GM23338 (cell line): ENCODE results near the gene ANAPC2.

Source experiments
- EZH2 ChIP-seq: fragments of 200-600 bp; sonication (generic); IDR thresholded peaks from one replicate; pipeline ENCODE4 v1.8.0; 2017; ENCODE audit warnings: antibody characterized with exemption, mild to moderate bottlenecking, low read depth; ENCODE audit not compliant: unreplicated experiment
- EZH2phosphoT487 ChIP-seq: fragments of 200-600 bp; sonication (generic); IDR thresholded peaks from one replicate; pipeline ENCODE4 v1.8.1; 2018; ENCODE audit warnings: antibody characterized with exemption; ENCODE audit not compliant: unreplicated experiment
- JUNB ChIP-seq: IDR thresholded peaks from one replicate; pipeline ENCODE4 v1.6.1; 2016; ENCODE audit warnings: antibody characterized with exemption; ENCODE audit not compliant: unreplicated experiment
- NANOG ChIP-seq: IDR thresholded peaks from 2 replicates; pipeline ENCODE4 v1.6.1; 2016; ENCODE audit warnings: antibody characterized with exemption, borderline replicate concordance
- POLR2AphosphoS5 ChIP-seq: IDR thresholded peaks from 2 replicates; pipeline ENCODE4 v1.6.1; 2016; ENCODE audit warnings: antibody characterized with exemption, low read depth
- STAT1 ChIP-seq: IDR thresholded peaks from one replicate; pipeline ENCODE4 v1.6.1; 2016; ENCODE audit warnings: antibody characterized with exemption; ENCODE audit not compliant: unreplicated experiment
- ZNF114 ChIP-seq: fragments of 250-450 bp; sonication (Bioruptor Pico); IDR thresholded peaks from 2 replicates; pipeline ENCODE4 v1.5.0; 2020; ENCODE audit warnings: mild to moderate bottlenecking, moderate library complexity
- ZNF331 ChIP-seq: fragments of 250-450 bp; sonication (Bioruptor Pico); IDR thresholded peaks from 2 replicates; pipeline ENCODE4 v1.5.0; 2020; ENCODE audit warnings: low read depth, mild to moderate bottlenecking, moderate library complexity
- TF ChIP-seq, protein P1 (sequence below), 2 experiments: fragments of 200-600 bp in 1 of 2; sonication (generic) in 1 of 2; conservative IDR thresholded peaks; 2 replicates each; pipeline versions ENCODE4 v1.5.1 to v1.6.1; 2016 to 2017; ENCODE audit warnings: antibody characterized with exemption in 2 of 2, low read depth in 2 of 2, mild to moderate bottlenecking in 2 of 2, moderate library complexity in 1 of 2
- TF ChIP-seq, protein P2 (sequence below): IDR thresholded peaks from one replicate; pipeline ENCODE4 v1.6.1; 2018; ENCODE audit warnings: antibody characterized with exemption; ENCODE audit not compliant: unreplicated experiment
- TF ChIP-seq, protein P3 (sequence below): IDR thresholded peaks from 2 replicates; pipeline ENCODE4 v1.6.1; 2016; ENCODE audit warnings: antibody characterized with exemption
- TF ChIP-seq, protein P4 (sequence below): fragments of 250-450 bp; sonication (Bioruptor Pico); IDR thresholded peaks from 2 replicates; pipeline ENCODE4 v1.5.0; 2020; ENCODE audit warnings: mild to moderate bottlenecking, moderate library complexity

DNA sequence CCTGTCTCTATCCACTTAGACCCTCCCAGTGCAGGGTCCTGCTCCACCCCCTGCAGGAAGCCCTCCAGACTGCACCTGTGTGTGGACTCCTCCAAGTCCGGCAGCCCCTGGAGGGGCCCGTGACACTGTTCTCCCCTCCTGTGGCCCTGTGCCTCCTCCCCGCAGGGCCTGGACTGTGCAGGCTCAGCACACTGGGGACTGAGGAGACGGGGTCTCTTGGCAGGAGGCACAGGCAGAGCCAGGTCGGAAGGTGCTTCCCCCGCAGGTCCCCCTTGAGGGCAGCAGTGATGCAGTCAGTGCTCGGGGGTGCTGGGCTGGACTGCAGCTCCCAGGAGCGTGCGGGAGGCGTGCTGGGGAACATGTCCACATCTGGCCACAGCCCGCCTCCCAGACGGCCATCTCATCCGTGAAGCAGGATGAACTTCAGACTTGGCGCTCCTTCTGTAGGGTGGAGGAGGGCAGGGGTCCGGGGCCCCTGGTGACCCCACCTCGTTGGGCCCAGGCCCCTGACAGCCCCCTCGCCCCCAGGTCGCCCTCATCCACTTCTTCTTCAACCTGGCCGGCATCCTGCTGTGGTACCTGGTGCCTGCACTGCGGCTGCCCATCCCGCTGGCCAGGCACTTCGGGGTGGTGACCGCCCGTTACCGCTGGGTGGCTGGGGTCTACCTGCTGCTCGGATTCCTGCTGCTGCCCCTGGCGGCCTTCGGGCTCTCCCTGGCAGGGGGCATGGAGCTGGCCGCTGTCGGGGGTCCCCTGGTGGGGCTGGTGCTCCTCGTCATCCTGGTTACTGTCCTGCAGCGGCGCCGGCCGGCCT, 47.3 kb upstream of the ANAPC2 start:
- TF ChIP-seq, protein P1, sequence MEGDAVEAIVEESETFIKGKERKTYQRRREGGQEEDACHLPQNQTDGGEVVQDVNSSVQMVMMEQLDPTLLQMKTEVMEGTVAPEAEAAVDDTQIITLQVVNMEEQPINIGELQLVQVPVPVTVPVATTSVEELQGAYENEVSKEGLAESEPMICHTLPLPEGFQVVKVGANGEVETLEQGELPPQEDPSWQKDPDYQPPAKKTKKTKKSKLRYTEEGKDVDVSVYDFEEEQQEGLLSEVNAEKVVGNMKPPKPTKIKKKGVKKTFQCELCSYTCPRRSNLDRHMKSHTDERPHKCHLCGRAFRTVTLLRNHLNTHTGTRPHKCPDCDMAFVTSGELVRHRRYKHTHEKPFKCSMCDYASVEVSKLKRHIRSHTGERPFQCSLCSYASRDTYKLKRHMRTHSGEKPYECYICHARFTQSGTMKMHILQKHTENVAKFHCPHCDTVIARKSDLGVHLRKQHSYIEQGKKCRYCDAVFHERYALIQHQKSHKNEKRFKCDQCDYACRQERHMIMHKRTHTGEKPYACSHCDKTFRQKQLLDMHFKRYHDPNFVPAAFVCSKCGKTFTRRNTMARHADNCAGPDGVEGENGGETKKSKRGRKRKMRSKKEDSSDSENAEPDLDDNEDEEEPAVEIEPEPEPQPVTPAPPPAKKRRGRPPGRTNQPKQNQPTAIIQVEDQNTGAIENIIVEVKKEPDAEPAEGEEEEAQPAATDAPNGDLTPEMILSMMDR (conservative IDR thresholded peaks at IDR 0.05; ENCODE audit: low read depth in 2 of 2) = peak; percentile 22 to 43; a peak in 3 of 4 replicates
- TF ChIP-seq EZH2phosphoT487 (no peak), EZH2 (no peak), ZNF331 (CRISPR knock-in tag) (no peak), POLR2AphosphoS5 (no peak; the same call in 1 of the 2 replicates), JUNB (no peak), STAT1 (no peak), NANOG (no peak), ZNF114 (CRISPR knock-in tag) (no peak)
- TF ChIP-seq, protein P2, sequence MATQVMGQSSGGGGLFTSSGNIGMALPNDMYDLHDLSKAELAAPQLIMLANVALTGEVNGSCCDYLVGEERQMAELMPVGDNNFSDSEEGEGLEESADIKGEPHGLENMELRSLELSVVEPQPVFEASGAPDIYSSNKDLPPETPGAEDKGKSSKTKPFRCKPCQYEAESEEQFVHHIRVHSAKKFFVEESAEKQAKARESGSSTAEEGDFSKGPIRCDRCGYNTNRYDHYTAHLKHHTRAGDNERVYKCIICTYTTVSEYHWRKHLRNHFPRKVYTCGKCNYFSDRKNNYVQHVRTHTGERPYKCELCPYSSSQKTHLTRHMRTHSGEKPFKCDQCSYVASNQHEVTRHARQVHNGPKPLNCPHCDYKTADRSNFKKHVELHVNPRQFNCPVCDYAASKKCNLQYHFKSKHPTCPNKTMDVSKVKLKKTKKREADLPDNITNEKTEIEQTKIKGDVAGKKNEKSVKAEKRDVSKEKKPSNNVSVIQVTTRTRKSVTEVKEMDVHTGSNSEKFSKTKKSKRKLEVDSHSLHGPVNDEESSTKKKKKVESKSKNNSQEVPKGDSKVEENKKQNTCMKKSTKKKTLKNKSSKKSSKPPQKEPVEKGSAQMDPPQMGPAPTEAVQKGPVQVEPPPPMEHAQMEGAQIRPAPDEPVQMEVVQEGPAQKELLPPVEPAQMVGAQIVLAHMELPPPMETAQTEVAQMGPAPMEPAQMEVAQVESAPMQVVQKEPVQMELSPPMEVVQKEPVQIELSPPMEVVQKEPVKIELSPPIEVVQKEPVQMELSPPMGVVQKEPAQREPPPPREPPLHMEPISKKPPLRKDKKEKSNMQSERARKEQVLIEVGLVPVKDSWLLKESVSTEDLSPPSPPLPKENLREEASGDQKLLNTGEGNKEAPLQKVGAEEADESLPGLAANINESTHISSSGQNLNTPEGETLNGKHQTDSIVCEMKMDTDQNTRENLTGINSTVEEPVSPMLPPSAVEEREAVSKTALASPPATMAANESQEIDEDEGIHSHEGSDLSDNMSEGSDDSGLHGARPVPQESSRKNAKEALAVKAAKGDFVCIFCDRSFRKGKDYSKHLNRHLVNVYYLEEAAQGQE = no peak
- TF ChIP-seq, protein P3, sequence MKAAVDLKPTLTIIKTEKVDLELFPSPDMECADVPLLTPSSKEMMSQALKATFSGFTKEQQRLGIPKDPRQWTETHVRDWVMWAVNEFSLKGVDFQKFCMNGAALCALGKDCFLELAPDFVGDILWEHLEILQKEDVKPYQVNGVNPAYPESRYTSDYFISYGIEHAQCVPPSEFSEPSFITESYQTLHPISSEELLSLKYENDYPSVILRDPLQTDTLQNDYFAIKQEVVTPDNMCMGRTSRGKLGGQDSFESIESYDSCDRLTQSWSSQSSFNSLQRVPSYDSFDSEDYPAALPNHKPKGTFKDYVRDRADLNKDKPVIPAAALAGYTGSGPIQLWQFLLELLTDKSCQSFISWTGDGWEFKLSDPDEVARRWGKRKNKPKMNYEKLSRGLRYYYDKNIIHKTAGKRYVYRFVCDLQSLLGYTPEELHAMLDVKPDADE = no peak
- TF ChIP-seq, protein P4, sequence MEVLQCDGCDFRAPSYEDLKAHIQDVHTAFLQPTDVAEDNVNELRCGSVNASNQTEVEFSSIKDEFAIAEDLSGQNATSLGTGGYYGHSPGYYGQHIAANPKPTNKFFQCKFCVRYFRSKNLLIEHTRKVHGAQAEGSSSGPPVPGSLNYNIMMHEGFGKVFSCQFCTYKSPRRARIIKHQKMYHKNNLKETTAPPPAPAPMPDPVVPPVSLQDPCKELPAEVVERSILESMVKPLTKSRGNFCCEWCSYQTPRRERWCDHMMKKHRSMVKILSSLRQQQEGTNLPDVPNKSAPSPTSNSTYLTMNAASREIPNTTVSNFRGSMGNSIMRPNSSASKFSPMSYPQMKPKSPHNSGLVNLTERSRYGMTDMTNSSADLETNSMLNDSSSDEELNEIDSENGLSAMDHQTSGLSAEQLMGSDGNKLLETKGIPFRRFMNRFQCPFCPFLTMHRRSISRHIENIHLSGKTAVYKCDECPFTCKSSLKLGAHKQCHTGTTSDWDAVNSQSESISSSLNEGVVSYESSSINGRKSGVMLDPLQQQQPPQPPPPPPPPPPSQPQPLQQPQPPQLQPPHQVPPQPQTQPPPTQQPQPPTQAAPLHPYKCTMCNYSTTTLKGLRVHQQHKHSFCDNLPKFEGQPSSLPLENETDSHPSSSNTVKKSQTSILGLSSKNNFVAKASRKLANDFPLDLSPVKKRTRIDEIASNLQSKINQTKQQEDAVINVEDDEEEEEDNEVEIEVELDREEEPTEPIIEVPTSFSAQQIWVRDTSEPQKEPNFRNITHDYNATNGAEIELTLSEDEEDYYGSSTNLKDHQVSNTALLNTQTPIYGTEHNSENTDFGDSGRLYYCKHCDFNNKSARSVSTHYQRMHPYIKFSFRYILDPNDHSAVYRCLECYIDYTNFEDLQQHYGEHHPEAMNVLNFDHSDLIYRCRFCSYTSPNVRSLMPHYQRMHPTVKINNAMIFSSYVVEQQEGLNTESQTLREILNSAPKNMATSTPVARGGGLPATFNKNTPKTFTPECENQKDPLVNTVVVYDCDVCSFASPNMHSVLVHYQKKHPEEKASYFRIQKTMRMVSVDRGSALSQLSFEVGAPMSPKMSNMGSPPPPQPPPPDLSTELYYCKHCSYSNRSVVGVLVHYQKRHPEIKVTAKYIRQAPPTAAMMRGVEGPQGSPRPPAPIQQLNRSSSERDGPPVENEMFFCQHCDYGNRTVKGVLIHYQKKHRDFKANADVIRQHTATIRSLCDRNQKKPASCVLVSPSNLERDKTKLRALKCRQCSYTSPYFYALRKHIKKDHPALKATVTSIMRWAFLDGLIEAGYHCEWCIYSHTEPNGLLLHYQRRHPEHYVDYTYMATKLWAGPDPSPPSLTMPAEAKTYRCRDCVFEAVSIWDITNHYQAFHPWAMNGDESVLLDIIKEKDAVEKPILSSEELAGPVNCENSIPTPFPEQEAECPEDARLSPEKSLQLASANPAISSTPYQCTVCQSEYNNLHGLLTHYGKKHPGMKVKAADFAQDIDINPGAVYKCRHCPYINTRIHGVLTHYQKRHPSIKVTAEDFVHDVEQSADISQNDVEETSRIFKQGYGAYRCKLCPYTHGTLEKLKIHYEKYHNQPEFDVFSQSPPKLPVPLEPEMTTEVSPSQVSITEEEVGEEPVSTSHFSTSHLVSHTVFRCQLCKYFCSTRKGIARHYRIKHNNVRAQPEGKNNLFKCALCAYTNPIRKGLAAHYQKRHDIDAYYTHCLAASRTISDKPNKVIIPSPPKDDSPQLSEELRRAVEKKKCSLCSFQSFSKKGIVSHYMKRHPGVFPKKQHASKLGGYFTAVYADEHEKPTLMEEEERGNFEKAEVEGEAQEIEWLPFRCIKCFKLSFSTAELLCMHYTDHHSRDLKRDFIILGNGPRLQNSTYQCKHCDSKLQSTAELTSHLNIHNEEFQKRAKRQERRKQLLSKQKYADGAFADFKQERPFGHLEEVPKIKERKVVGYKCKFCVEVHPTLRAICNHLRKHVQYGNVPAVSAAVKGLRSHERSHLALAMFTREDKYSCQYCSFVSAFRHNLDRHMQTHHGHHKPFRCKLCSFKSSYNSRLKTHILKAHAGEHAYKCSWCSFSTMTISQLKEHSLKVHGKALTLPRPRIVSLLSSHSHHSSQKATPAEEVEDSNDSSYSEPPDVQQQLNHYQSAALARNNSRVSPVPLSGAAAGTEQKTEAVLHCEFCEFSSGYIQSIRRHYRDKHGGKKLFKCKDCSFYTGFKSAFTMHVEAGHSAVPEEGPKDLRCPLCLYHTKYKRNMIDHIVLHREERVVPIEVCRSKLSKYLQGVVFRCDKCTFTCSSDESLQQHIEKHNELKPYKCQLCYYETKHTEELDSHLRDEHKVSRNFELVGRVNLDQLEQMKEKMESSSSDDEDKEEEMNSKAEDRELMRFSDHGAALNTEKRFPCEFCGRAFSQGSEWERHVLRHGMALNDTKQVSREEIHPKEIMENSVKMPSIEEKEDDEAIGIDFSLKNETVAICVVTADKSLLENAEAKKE (CRISPR knock-in tag) = no peak
